ENCODE results near the gene SPIN3.

DNA sequence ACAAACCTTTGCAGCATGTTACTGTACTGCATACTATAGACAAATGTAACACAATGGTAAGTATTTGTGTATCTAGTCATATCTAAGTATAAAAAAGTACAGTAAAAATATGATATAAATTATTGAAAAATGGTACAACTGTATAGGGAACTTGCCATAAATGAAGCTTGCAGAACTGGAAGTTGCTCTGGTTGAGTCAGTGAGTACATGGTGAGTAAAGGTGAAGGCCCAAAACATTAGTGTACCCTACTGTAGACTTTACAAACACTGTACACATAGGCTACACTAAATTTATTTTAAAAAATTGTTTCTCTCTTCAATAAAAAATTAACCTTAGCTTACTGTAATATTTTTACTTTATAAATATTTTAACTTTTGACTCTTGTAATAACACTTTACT is 25.8 kb downstream of the SPIN3 start:
- TF ChIP-seq, protein P1, sequence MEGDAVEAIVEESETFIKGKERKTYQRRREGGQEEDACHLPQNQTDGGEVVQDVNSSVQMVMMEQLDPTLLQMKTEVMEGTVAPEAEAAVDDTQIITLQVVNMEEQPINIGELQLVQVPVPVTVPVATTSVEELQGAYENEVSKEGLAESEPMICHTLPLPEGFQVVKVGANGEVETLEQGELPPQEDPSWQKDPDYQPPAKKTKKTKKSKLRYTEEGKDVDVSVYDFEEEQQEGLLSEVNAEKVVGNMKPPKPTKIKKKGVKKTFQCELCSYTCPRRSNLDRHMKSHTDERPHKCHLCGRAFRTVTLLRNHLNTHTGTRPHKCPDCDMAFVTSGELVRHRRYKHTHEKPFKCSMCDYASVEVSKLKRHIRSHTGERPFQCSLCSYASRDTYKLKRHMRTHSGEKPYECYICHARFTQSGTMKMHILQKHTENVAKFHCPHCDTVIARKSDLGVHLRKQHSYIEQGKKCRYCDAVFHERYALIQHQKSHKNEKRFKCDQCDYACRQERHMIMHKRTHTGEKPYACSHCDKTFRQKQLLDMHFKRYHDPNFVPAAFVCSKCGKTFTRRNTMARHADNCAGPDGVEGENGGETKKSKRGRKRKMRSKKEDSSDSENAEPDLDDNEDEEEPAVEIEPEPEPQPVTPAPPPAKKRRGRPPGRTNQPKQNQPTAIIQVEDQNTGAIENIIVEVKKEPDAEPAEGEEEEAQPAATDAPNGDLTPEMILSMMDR (IDR thresholded peaks at IDR 0.05) = no peak
- no peak for TF ChIP-seq POLR2AphosphoS5 (IDR thresholded peaks at IDR 0.05; ENCODE audit: low read depth, low read length)
- TF ChIP-seq, protein P2, sequence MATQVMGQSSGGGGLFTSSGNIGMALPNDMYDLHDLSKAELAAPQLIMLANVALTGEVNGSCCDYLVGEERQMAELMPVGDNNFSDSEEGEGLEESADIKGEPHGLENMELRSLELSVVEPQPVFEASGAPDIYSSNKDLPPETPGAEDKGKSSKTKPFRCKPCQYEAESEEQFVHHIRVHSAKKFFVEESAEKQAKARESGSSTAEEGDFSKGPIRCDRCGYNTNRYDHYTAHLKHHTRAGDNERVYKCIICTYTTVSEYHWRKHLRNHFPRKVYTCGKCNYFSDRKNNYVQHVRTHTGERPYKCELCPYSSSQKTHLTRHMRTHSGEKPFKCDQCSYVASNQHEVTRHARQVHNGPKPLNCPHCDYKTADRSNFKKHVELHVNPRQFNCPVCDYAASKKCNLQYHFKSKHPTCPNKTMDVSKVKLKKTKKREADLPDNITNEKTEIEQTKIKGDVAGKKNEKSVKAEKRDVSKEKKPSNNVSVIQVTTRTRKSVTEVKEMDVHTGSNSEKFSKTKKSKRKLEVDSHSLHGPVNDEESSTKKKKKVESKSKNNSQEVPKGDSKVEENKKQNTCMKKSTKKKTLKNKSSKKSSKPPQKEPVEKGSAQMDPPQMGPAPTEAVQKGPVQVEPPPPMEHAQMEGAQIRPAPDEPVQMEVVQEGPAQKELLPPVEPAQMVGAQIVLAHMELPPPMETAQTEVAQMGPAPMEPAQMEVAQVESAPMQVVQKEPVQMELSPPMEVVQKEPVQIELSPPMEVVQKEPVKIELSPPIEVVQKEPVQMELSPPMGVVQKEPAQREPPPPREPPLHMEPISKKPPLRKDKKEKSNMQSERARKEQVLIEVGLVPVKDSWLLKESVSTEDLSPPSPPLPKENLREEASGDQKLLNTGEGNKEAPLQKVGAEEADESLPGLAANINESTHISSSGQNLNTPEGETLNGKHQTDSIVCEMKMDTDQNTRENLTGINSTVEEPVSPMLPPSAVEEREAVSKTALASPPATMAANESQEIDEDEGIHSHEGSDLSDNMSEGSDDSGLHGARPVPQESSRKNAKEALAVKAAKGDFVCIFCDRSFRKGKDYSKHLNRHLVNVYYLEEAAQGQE (IDR thresholded peaks at IDR 0.05; ENCODE audit: insufficient read depth in 1 of 2, low read depth in 2 of 2, low read length in 1 of 2) = no peak

All from Panc1 (cell line).